GM12891 (cell line): ENCODE data around the gene PTGDR.

Experiments
- PAX5 ChIP-seq: IDR thresholded peaks from 2 replicates; pipeline ENCODE4 v1.6.1; 2011; ENCODE audit warnings: low read length, moderate library complexity, mild to moderate bottlenecking; ENCODE audit not compliant: insufficient read depth, severe bottlenecking
- POLR2A ChIP-seq: IDR thresholded peaks from 2 replicates; pipeline ENCODE4 v1.6.1; 2011; ENCODE audit warnings: low read depth, low read length, control low read depth
- POLR2AphosphoS5 ChIP-seq: IDR thresholded peaks from 2 replicates; pipeline ENCODE4 v1.6.1; 2011; ENCODE audit warnings: low read depth, low read length, control low read depth
- POU2F2 ChIP-seq: IDR thresholded peaks from 2 replicates; pipeline ENCODE4 v1.6.1; 2011; ENCODE audit warnings: low read depth, mild to moderate bottlenecking, control low read depth, low read length, moderate library complexity
- TAF1 ChIP-seq: IDR thresholded peaks from 2 replicates; pipeline ENCODE4 v1.6.1; 2011; ENCODE audit warnings: low read depth, low read length, control low read depth

- TF ChIP-seq POLR2AphosphoS5 (no peak), PAX5 (no peak), POLR2A (no peak), POU2F2 (no peak), TAF1 (no peak)
Measured at GRCh38 chr14:52241087-52241793, 26.3 kb upstream of the PTGDR start.
